Stimulated activated CD4-positive, alpha-beta T cell treated with anti-CD3 and anti-CD28 coated beads, Interleukin-2, amount 100 ng/mL, for 24 hours (primary cell): ENCODE data around the gene ADAM33.

Experiments
- DNase-seq, 2 donors: peaks; one replicate each; pipeline ENCODE4 v3.0.0-alpha.2; 2020

Gene ADAM33, protein sequence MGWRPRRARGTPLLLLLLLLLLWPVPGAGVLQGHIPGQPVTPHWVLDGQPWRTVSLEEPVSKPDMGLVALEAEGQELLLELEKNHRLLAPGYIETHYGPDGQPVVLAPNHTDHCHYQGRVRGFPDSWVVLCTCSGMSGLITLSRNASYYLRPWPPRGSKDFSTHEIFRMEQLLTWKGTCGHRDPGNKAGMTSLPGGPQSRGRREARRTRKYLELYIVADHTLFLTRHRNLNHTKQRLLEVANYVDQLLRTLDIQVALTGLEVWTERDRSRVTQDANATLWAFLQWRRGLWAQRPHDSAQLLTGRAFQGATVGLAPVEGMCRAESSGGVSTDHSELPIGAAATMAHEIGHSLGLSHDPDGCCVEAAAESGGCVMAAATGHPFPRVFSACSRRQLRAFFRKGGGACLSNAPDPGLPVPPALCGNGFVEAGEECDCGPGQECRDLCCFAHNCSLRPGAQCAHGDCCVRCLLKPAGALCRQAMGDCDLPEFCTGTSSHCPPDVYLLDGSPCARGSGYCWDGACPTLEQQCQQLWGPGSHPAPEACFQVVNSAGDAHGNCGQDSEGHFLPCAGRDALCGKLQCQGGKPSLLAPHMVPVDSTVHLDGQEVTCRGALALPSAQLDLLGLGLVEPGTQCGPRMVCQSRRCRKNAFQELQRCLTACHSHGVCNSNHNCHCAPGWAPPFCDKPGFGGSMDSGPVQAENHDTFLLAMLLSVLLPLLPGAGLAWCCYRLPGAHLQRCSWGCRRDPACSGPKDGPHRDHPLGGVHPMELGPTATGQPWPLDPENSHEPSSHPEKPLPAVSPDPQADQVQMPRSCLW

DNA sequence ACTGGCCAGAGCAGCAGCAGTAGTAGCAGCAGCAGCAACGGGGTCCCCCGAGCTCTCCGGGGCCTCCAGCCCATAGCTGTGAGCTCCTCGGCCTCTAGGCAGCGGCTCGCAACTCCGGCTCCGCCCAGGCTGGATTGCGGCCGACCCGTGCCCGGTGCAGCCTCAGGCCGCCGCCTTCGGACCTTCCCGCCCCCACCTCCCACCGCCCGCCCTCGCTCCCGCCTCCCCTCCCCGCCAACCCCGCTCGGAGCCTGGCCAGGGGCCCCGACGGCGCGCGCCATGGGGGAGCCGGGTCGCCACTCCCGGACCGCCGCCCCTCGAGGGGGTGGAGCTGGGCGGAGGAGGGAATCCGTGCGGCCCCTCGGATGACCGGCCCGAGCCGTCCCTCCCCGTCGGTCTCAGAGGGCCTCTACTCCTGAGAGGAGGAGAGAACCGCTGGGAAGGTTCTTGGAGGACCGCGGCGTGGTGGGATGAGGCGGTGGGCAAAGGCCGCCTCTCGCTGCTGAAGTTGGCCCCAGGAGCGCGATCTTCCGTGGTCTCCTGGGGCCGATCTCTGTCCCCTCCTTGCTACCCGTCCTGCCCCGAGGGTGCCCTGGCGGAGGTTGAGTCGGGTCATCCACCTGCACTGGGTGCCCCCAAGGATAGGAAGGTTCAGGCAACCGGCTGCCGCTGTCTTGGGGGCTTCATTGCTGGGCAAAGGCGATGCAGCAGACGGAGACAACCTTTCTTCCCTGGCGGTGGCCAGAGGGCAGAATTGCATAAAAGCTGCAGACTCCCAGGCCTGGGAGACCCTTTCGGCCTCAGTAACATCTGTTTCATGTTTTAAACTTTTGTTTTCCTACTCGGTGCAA lies at the start of gene ADAM33:
ADAM33 (minus strand) TSS at position 80 of the 851 bp plus-strand sequence; CDS start at position 74, 6 bp downstream.
- DNase-seq = no peak

DNA sequence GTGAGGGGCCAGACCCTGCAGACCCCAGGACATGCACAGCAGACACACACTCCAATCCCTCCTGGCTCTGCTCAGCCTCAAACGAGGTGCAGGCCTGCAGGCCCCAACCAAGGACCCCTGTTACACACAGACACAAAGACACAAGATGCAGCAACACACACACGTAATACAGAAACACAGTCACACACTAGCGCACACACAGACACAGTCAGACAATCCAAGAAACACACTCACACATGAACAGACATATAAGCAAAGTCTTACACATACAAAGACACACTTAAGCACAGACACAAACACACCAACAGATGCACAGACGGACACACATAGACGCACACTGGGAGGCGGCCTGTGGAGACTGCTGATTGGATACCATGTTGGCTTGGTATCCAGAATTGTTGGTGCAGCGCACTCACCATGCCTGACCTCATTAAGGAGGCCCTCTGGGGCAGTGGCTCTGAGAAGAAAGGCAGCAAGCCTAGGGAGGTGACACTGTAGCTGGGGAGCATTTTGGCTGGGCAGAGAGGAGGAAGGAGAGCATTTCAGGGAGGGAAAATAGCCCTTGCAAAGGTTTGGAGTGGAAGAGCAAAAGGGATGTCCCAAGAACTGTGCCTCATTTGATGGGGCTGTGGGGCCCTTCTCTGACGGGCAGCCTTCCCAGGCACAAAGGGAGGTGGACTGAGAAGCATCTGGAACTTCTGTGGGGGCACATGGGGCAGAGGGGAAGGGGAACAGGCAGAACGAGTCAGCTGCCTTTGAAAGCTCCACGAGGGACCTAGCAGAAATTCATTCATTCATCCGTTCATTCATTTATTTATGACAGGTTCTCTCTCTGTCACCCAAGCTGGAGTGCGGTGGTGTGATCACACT lies 49.2 kb upstream of the ADAM33 start:
- no peak for DNase-seq

DNA sequence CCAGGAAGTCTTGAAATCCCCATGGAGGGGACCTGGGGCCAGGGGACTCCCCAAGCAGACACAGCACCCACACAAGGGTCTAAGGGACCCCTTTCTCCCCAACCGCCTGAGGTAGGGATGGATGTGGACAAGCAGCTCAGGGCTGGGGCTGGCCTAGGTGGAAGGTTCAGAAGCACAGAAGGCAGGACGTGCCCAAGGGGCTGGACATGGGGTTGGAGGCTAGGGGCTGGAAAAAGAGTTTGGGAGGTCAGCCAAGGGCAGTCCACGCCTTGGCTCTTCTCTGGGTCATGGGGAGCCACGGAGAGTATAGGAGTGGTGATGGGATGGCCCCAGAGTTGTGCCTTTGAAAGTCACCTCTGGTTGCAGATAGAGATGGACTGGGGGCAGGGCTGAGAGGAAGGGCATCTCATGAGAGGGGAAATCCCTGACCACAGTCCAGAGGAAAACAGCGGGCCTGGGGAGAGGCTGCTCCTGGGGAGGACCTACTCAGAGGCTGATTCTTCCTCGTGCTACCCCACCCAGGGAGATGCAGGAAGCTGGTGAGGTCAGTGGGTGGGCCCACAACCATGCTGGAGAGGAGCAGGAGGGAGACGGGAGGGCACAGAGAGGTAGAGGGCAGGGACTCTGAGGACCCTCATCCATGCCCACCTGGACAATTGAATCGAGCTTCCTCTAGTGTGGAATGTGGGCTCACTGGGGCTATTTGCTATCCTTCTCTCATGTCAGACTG lies 48.2 kb upstream of the ADAM33 start:
- no peak for DNase-seq

DNA sequence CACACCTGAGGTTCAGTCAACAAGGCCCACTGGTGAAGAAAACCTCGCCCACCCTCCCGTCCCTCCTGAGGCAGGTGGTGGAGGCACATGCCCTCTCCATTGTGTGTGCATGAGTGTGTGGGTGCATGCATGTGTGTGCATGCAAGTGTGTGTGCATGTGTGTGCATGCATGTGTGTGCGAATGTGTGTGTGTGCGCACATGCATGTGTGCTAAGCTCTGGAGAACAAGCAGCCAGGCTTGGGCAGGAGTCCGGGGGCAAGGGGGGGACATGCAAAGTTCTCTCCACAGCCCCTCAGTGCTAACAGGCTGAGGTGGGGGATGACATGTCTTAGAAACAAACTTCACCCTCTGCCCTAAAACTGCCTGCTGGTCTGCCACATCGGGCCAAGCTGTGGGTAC lies 47.6 kb upstream of the ADAM33 start:
- no peak for DNase-seq

DNA sequence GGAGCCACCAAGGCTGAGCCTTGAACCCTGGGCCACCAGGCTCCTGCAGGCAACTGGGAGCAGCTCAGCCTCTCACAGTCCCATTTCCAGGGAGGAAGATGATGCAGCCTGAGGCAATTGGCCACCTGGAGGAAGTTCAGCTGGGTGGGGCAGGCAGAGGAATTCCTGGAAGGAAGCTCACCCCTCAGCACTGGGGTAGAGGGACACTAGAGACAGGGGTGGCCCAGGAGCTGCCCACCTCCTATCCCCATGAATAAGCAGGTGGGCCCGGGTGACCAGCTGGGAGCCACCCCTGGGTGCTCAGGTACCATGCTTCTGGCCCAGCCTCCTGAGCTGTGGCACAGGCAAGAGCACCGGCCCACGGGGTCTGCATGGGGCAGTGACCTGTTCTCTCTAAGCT lies 47.1 kb upstream of the ADAM33 start:
- DNase-seq = no peak

DNA sequence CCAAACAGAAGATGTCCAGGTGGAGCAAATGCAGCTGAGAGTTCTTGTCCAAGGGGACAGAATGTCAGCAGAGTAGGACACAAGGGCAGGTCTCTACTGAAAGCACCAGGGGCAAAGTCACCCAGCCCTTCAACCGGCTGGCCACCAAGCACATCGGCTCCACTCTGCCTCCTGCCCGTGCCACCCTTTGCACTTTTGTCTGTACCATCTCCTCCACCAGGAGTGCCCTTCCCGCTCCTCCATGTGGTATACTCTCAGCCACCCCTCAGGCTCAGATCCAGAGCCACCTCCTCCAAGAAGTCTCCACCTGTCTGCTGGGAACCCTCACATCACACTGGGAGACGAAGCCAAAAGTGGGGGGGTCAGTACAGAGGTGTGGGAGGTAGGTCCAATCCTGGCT lies 46.5 kb upstream of the ADAM33 start:
- DNase-seq = no peak

DNA sequence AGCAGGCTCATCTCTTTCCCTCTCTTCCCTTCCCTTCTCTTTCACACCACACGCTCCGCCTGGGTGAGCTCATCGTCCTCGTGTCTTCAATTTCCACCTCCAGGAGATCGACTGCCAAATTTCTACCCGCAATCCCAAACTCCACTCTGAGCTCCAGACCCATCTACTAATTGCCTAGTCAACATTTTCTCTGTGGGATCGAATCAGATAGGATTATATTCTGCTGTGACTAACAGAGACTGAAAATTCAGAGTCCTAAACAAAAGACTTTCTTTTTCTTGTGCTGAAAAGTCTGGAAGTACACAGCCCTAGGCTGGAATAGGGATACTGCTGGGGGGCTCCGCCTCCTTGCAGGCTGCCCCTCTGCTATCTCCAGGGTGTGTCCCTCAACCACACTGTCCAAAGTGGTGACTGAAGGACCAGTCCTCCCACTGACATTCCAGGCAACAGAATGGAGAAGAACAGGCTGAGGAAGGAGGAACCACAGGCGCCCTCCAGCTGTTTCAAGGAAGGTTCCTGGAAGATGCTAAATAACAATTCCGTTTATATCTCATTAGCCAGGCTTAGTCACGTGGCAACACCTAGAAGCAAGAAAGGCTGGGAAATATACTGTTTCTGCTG lies 45.7 kb upstream of the ADAM33 start:
- DNase-seq = no peak

DNA sequence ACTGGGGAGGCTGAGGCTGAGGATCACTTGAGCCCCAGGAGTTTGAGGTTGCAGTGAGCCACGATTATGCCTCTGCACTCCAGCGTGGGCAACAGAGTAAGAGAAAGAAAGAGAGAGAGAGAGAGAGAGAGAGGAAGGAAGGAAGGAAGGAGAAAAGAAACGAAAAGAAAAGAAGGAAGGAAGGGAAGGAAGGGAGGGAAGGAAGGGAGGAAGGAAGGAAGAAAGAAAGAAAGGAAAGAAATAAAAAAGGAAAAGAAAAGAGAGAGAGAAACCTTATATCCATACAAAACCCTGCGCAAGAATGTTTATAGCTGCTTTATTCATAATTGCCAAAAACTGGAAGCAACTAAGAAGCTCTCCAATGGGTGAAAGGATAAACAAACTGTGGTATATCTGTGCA lies 42.5 kb upstream of the ADAM33 start:
- DNase-seq = no peak

DNA sequence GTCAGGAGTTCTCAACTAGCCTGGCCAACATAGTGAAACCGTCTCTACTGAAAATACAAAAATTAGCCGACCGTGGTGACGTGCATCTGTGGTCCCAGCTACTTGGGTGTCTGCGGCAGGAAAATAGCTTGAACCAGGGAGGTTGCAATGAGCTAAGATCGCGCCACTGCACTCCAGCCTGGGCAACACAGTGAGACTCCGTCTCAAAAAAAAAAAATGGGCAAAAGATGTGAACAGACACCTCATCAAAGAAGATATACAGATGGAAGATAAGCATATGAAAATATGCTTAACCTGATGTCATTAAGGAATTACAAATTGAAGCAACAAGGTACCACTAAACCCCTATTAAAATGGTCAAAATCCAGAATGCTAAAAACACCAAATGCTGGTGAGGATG lies 41.5 kb upstream of the ADAM33 start:
- DNase-seq = no peak

DNA sequence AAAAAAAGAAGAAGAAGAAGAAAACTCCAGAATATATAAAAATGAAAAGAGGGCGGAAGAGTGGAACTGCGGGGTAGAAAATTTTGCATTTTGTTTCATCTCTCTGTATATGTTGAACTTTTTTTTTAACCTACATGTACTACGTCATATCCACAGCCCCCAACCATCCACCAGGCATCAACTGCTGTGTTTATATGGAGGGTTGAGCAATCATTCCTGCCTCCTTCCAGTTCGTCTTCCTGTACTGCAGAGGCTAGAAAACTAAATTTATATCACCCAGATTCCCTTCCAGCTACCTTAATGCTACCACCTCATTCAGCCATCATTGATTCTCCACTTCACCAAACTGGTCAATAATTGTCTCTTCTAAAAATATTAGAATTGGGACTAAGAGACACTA lies 40.1 kb upstream of the ADAM33 start:
- DNase-seq = no peak

DNA sequence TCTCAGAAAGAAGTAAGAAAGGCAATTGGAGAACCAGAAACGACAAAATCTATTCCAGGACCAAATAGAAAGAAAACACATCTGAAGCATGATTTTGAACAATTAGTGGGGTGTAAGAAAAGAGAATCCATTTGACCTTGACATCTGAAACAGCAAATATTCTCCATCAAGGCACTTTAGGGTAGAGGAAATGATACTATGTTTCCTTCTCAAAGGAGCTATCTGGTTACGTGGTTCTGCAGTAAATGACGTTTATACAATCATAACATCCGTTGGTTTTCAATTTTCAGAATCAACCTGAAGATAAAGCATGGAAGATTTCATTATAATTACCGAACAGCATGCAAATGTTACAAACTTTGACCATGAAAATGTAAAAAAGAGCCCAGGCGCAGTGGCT lies 38.8 kb upstream of the ADAM33 start:
- DNase-seq = no peak

DNA sequence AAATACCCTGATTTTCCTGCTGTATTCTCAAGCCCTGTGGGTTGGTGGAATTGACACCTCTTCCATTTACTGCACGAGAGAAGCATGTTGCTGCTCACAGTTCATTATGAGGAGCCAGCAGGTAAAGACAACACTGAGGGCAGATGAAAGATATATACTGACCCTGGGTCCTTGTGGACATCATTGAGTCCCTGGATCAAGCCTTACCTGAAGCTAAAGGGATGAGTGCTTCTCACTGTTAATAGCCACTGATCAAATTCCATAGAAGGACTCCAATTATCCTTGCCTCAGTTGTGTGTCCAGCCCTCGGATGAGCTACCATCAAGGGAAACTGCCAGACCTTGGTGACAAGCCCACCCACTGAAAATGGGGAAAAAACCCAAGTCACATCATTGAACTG lies 38.3 kb upstream of the ADAM33 start:
- DNase-seq = no peak

DNA sequence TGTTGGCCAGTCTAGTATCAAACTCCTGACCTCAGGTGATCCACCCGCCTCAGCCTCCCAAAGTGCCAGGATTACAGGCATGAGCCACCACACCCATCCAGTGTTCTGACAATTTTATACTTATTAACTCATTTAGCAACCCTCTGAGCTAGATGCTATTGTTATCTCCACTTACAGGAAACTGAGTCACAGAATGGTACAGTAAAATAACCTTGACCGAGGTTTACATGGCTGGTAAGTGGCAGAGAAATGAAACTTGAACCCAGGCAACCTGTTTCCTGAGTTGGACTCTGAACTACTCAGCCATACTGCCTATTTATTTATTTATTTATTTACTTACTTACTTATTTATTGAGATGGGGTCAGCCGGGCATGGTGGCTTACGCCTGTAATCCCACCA lies 37.2 kb upstream of the ADAM33 start:
- DNase-seq = no peak

DNA sequence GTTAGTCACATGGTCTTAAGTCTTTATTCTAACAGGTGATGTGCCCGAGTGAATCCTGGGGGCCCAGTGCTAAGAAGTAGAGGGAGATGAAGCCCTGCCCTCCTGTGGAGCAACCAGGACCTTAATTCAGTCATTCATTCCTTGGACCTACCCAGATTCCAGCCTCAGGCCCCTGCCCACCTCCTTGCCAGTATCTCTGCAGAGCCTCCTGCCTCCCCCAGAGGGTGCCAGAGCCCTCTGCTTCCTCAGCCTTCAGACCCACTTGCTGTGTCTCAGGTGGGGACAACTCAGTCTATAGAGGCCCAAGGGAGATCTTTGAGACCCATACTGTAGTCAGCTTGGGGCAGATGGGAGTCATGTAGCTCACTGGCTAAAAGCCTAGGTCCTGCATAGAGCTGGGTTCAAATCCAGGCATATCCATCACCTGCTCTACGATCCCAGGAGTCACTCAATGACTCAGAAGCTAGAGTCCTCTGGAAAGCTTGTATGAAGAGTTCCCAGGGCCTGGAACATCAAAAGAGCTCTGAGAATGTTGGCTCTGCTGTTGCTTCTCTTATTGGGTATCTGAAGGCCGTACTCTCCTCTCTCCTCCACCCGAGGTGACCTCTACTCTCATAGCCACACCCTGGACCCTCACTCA lies 34.5 kb upstream of the ADAM33 start:
- peak; percentile 31 to 32 for DNase-seq

DNA sequence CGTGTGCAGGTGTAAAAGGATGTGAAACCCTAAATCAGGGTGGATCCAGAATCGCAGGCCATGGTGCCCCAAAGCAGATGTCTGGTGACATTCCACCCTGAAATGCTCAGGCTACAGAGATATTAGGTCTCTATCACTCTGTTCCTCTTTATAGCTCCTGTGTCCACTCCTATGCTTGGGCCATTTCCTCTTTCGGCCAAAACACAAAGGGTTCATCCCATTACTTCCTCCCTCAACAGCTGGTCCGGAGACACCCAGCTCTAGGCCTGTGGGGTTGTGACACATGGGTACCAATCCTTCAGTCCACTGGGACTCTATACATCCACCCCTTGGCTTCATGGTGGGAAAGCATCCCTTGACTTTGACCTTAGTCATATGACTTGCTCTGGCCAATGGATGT lies 32.3 kb upstream of the ADAM33 start:
- no peak for DNase-seq

DNA sequence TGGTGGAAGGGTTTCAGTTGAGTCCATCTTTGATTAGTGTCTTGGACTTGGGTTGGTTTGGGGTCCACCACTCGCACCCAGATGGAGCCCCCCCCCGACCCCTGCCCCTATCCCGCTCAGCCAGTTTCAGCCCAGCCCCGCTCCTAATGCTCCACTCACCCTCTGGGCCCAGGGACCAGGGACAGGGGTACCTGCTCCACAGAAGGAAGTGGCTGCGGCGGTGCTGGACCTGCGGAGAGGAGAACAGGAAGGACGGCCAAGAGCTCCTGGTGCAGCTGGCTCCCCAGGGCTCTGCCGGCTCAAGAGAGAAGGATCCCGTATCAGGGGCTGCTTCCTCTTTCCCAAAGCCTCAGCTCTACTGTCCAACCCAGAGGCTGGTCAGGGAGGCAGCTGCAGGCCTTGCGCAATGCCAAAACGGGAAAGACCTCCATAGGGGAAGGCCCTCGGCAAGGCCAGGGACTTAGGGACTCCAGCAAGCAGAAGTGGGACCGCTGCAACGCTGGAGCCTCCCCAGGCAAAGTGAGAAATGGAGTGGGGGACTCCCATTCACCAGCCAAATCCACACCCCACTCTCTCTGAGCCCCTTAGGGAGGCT lies 30.6 kb upstream of the ADAM33 start, which contains the start of gene SIGLEC1:
SIGLEC1 (minus strand) TSS at position 322 of the 595 bp plus-strand sequence. CDS start 5,472 bp downstream, outside the sequence.
- DNase-seq = no peak

DNA sequence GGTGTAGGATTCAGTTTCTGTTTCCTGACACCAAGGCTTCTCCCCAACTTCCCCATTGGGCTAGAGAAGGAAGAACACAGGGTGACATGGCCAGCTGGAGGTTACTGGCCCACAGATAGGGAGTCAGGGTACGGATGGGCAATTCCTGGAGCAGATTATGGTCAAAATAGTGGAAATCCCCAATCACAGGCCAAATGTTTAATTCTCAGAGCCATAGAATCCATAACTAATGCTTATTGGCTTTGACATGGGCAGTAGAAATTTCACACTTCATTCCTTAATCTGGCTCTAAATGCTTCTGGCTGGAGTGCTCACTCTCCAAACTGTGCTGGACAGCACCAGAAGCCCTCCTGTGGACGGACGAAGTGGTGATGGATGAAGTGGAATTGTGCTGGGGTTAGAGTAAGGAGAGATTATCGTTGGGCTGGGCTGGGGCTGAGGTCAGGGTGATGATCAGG lies 29.7 kb upstream of the ADAM33 start:
- DNase-seq = no peak

DNA sequence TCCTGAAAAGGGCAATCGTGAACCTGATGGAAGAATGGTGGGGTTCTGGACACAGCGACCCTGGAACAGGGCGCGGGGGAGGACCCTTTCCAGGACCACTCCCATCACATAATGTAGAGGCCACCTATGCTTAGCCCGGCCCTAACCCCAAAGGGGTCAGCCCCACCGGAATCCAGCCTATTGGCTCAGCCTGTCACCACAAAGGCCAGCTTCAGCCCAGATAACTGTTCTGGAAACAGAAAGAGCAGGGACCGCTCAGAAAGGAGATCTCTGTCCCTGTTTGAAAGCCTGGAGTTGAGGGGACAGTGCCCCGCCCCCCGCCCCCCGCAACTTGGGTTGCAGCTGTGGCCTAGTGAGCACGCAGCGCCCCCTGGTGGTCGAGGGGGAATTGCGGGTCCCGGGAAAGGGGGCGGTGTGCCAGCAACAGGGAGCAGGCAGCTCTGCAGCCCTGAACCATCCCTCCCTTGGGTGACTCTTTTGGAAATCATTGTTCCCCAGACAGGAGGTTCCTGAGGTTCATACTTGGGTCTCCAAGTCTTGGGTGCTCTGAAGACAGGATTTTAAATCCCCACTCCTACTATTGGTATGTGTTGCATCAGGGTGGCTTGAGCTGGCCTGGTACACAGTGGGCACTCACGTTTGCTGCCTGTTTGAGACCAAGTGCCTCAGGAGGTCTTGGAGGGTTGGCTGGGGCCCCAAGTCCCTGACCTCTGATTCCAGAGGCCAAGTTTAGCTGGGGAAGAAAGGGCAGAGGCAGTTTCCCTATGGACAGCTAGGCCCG lies 29.1 kb upstream of the ADAM33 start:
- peak; percentile 85 to 87 for DNase-seq

DNA sequence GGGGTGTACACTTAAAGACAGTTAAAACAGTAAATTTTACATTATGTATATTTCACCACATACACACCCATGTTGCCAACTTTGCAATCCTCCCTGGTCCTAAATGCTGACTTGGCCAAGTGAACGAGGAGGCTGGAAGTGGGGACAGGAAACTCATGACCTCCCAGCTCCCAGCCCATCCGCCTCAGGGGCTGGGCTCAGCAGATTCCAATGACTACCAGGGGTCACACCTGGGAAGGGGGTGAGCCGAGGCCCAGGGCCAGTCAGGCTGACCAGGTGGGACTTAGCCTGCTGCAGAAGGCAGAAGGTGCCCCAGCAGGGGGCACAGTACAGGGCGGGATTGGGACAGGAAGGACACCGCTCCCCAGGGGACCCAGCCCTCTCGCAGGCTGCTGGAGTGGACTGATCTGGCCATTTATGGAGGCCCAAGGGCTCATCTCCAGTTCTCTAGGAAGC lies 28.2 kb upstream of the ADAM33 start:
- no peak for DNase-seq
